ENCODE data around the gene ACAP1. TPM values are rescaled to one million over a fixed set of nuclear protein-coding genes. Genes with fewer than 3 reads are reported as not detected.
"Not testable (repeated sequence)": the region's sequence is repeated elsewhere in the genome, so short reads cannot be mapped to it uniquely, and the experiment has no call there.

ACAP1 gene
- total and polyA plus RNA-seq, 12 donors: 2.1 to 54.7 (median 10.8) TPM

DNA sequence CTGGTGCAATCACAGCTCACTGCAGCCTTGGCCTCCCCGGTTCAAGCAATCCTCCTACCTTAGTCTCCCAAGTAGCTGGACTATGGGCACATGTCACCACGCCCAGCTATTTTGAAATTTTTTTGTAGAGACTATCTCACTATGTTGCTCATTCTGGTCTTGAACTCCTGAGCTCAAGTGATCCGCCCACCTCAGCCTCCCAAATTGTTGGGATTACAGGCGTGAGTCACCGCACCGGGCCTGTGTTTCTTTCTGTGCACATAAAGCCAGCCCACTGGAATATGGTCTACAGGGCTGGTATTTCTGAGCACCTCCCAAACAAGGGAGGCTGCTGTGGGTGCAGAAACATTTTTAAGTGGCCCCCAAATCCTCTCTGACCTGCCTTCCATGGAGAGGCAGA is 27.0 kb downstream of the ACAP1 start:
- no peaks in the 10 kb centered on the region for H3K9me3 ChIP-seq (replicated peaks in 1 of 3)
- WGBS, 4 donors: 94 to 97% (median 94%) methylated on average over 6 of the region's 6 CpGs
- H3K27me3 ChIP-seq: no peaks in the 10 kb centered on the region
- TF ChIP-seq POLR2A (IDR thresholded peaks at IDR 0.05): no peak
- TF ChIP-seq, protein P1, sequence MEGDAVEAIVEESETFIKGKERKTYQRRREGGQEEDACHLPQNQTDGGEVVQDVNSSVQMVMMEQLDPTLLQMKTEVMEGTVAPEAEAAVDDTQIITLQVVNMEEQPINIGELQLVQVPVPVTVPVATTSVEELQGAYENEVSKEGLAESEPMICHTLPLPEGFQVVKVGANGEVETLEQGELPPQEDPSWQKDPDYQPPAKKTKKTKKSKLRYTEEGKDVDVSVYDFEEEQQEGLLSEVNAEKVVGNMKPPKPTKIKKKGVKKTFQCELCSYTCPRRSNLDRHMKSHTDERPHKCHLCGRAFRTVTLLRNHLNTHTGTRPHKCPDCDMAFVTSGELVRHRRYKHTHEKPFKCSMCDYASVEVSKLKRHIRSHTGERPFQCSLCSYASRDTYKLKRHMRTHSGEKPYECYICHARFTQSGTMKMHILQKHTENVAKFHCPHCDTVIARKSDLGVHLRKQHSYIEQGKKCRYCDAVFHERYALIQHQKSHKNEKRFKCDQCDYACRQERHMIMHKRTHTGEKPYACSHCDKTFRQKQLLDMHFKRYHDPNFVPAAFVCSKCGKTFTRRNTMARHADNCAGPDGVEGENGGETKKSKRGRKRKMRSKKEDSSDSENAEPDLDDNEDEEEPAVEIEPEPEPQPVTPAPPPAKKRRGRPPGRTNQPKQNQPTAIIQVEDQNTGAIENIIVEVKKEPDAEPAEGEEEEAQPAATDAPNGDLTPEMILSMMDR (IDR thresholded peaks at IDR 0.05): no peak
- intact Hi-C loops (cut with DNase I): no loop called here
- DNase-seq: no peak
- H3K4me1 ChIP-seq (replicated peaks in 1 of 2): no peaks in the 10 kb centered on the region
- H3K27ac ChIP-seq: no peak overlapping the region
- H3K4me3 ChIP-seq: no peak overlapping the region
- H3K36me3 ChIP-seq (replicated peaks in 1 of 2): no peaks in the 10 kb centered on the region

DNA sequence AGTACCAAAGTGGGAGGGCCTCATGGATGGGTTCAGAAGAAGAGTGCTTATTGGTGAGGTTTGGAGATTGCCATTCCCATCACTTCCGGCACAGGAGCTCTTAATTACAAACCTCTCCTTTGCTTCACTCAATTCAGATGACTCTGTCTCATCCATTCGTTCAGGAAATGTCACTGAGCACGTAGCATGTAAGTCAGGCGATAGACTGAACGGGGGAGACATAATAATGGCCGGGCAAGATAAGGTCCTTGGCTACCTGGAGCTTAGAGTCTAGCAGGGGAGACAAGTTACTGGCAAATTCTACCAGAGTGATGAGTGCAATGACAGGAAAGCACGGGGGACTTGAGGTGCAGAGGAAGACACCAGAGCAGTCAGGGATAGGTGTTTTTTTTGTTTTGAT is 29.6 kb downstream of the ACAP1 start:
- H3K9me3 ChIP-seq (replicated peaks in 1 of 3); H3K27me3 ChIP-seq; H3K4me3 ChIP-seq; intact Hi-C loops (cut with DNase I); DNase-seq; H3K27ac ChIP-seq; H3K4me1 ChIP-seq (replicated peaks in 1 of 2); H3K36me3 ChIP-seq (replicated peaks in 1 of 2): not testable (repeated sequence)
- WGBS, 4 donors: 79 to 90% (median 80%) methylated on average over 6 of the region's 7 CpGs

DNA sequence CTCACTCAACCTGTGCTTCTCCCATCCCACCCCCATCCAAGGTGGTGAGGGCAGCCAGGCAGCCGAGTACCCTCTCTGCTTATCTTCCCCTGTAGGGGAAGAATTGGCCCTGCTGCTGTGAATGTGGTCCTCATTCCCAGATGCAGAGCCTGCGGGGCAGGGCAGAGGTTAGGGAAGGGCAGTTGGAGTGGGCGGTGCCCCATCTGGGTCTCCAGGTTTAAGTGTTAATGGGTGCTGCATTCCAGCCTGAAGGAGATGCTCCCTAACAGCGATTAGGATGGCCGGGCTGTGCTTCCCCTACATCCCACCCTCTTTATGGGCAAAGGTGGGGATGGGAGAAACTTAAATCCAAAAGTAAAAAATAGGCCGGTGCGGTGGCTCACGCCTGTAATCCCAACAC is 30.8 kb downstream of the ACAP1 start:
- no peaks in the 10 kb centered on the region for H3K36me3 ChIP-seq (replicated peaks in 1 of 2)
- TF ChIP-seq, protein P1 (IDR thresholded peaks at IDR 0.05): no peak
- no peak for TF ChIP-seq POLR2A (IDR thresholded peaks at IDR 0.05)
- no peaks in the 10 kb centered on the region for H3K27me3 ChIP-seq
- no peak overlapping the region for H3K27ac ChIP-seq
- 78 to 86% (median 82%) methylated on average over 6 to 8 of the region's 8 CpGs for whole genome bisulfite sequencing, 4 donors
- no peak for DNase-seq
- intact Hi-C loops (cut with DNase I): no loop called here
- H3K4me3 ChIP-seq: no peak overlapping the region
- H3K4me1 ChIP-seq (replicated peaks in 1 of 2): no peaks in the 10 kb centered on the region
- no peaks in the 10 kb centered on the region for H3K9me3 ChIP-seq (replicated peaks in 1 of 3)

DNA sequence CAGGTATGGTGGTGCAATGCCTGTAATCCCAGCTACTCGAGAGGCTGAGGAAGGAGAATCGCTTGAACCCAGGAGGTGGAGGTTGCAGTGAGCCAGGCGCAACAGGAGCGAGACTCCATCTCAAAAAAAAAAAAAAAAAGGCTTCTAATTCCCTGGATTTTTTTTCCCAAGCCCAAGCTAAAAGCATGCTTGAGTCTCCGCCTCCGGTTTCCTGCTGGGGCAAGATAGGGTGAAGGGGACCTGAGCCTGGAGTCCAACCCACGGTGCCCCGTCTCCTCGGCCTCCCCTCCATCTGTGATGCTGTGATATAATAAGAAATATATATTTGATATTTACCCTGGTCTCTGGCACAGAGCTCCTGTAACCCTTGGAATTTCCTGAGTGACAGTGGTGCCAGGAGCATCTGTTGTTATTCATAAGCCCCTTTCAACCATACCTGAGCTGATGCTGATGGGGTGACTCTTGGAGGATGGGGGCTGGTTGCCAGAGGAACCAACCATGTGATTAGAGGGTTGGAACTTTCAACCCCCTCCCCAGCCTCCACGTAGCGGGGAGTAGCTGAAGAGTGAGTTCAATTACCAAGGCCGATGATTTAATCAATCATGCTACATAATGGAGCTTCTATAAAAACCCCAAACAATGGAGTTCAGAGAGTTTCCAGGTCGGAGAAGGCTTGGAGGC is 31.7 kb downstream of the ACAP1 start:
- TF ChIP-seq POLR2A (IDR thresholded peaks at IDR 0.05): no peak
- TF ChIP-seq, protein P1 (IDR thresholded peaks at IDR 0.05): no peak
- WGBS, 4 donors: 63 to 74% (median 66%) methylated on average over 13 of the region's 13 CpGs
- Histone ChIP-seq H3K4me1 (replicated peaks in 1 of 2) (no peaks in the 10 kb centered on the region), H3K27ac (no peak overlapping the region), H3K27me3 (no peaks in the 10 kb centered on the region), H3K9me3 (replicated peaks in 1 of 3) (no peaks in the 10 kb centered on the region), H3K4me3 (no peak overlapping the region), H3K36me3 (replicated peaks in 1 of 2) (no peaks in the 10 kb centered on the region)
- DNase-seq: no peak
- intact Hi-C loops (cut with DNase I): no loop called here

DNA sequence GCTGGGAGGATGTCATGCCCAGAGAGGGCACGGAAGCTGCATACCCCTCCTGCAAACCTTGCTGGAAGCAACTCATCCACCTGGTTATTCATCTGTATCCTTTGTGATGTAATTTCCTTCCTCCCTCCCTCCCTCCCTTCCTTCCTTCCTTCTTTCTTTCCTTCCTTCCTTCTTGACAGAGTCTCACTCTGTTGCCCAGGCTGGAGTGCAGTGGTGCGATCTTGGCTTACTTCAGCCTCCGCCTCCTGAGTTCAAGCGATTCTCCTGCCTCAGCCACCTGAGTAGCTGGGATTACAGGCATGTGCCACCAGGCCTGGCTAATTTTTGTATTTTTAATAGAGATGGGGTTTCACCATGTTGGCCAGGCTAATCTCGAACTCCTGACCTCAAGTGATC is 32.3 kb downstream of the ACAP1 start:
- WGBS, 4 donors: 72 to 83% (median 81%) methylated on average over 5 of the region's 5 CpGs
- intact Hi-C loops (cut with DNase I): not testable (repeated sequence)

More for the DNA sequence above, 32.3 kb downstream of the ACAP1 start:
- not testable (repeated sequence) for H3K27ac ChIP-seq; H3K9me3 ChIP-seq (replicated peaks in 1 of 3); H3K27me3 ChIP-seq; H3K4me1 ChIP-seq (replicated peaks in 1 of 2); H3K4me3 ChIP-seq; H3K36me3 ChIP-seq (replicated peaks in 1 of 2); DNase-seq
